ENCODE data around the gene MCTP1.

Gene MCTP1

GRCh38 chr5:94691291-94691690, 593.6 kb downstream of the MCTP1 start:
- DNase-seq: no peak

DNA sequence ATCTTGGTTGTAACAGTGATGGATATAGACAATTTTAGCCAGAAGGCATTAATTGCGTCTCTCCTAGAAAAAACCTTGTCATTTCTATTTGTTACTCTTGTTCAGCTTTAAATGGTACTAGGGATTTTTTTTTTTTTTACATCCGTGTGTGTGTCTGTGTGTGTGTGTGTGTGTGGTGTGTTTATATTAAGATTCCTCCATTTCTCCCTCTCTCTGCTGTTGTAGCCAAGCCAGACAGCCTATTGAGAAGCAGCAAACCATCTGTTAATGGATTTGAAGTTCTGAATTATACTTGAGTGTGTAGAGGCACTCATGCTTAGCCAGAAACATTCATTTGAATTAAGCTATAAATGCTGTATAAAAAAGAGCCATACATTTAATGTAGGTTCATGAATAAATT, 594.1 kb downstream of the MCTP1 start:
- no peak for DNase-seq

- DNase-seq: no peak
Measured at GRCh38 chr5:94689908-94690307, 595.0 kb downstream of the MCTP1 start.

DNA sequence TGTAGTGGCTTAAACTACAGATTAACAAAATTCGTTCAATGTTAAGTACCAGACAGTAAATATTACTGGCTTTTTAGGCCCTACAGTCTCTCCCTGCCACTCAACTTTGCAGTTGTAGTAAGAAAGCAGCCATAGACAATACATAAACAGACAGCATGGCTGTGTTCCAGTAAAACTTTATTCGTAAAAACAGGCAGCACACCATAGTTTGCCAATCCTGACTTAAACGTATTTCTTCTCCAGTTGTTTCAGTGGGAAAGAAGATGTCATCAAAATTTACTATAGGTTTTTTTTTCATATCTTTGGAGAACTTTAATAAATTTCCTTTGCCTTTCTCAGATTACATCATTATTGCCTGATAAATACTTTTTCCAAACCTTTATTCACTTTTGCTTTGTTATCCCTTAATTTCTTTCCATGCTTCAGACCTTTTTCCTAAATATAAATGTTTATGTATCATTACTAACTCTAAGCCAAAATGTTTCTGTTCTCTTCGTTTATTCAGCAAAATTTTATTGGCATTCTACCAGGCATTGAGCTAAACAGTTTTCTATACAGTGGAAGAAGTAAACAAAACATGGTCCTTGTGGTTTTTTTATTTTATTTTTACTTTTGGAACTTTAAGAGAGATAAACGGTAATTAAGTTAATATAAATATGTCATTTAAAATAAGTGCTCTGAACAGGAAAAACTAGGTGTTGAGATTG, 601.9 kb downstream of the MCTP1 start:
- no peak for DNase-seq

DNA sequence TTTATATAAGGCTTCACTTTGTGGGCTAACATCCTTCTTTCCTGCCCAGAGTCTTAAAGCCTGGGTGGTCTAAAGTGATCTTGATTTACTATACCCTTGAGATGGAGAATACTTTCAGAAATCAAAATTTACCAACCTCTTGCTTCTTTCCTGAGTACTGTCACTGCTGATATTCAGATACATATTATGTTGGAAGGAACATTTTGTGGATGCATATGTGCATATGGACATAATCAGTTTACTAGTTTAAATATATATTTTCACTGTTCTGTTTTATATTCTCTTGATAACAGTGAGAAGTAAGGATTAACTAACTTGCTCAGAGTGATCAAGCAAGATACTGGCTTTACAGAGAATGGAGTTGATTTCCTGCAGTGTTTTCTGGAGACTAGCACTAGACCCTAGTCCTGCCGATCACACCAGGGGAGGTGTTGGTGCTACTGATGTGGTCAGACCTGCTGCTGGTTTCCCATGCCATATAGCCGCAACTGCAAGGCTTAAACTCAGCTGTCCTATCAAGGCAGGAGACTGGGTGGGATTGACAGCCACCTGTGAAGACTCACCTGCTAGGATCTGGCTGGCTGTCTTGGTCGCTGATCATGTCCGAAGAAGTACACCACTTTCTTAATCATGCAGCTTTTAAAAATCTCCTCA, 608.8 kb downstream of the MCTP1 start:
- no peak for DNase-seq

DNA sequence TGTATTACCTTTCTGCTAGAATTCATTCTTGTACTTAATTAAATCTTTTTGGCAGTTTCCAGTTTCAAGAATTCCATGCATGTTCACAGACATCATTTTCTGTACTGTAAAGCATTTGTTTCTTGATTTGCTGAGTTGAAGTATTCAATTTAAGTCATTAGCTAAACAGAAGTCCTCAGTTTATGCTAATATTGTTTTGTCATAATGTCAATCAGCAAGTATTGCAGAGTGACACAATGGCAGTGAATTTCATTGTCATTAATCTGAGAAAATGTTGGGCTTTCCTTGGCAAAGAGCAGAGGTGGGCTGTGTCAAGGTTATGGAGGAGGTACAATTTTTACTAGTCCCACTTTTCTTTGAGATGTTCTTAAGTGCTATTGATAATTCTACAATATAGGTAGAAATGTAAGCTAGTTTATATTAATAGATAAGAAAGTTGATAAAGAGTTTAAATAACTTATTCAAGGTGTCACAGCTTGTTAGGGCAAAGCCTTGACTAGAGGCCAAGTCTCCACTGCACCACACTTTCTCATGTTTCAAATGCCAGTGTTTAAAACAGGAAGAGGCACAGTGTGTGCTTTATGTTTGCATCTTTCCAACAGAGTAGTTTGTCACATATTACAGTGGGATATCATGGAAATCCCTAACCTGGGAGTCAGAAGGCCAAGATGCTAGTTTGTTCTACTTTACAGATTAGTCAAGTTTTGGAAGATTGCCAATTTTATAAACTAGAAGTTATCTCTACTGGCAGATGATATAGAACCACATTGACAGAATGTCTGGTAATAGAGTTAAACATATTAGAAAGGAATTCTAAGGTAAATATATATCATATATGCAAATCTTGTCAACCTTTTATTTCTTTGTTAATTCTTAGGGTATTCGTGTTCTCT, 610.2 kb downstream of the MCTP1 start:
- no peak for DNase-seq

GRCh38 chr5:94672746-94673145, 612.1 kb downstream of the MCTP1 start:
- DNase-seq: no peak

GRCh38 chr5:94670726-94671125, 614.2 kb downstream of the MCTP1 start:
- DNase-seq: no peak

DNA sequence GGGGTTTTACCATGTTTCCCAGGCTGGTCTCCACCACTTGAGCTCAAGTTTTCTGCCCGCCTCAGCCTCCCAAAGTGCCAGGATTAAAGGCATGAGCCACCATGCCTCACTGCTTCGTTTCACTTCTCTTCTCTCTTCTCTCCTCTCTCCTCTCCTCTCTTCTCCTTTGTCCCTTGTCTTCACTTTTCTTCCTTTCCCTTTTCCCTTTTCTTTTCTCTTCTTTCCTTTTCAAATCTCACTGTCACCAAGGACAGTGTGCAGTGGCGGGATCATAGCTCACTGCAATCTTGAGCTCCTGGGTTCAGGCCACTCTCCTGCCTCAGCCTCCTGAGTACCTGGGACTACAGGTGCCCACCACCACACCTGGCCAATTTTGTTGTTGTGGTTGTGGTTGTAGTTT, 617.0 kb downstream of the MCTP1 start:
- DNase-seq: no peak

- no peak for DNase-seq
Measured at GRCh38 chr5:94661086-94661485, 623.8 kb downstream of the MCTP1 start.

GRCh38 chr5:94660506-94660905, 624.4 kb downstream of the MCTP1 start:
- DNase-seq: no peak

DNA sequence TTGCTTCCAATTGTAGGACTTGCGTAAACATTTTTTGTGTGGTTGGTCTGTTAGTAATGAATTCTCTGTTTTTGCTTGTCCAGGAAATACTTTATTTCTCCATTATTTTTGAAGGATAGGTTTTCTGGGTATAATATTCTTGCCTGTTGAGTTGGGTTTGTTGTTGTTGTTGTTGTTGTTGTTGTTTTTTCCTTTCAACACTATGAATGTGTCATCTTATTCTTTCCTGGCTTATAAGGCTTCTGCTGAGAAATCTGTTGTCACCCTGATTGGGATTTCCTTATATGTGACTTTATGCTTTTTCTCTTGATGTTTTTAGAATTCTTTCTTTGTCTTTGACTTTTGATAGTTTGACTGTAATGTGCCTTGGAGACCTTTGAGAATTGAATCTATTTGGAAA, 626.6 kb downstream of the MCTP1 start:
- DNase-seq: no peak
